ENCODE data around the gene GUK1.

GRCh38 chr1:228141226-228142044, 1.4 kb downstream of the GUK1 start:
- TF ChIP-seq CTCF (IDR thresholded peaks at IDR 0.05; ENCODE audit: low read length) = no peak
- TF ChIP-seq EZH2phosphoT487 (IDR thresholded peaks at IDR 0.05; ENCODE audit: low read length) = no peak
- no peak for TF ChIP-seq EZH2 (optimal IDR thresholded peaks at IDR 0.05; ENCODE audit: low read depth, low read length)
